ENCODE results near the gene ALLC. TPM values are rescaled to one million over a fixed set of nuclear protein-coding genes. Genes with fewer than 3 reads are reported as not detected.

Gene ALLC
- total and polyA plus RNA-seq, 9 of the 15 experiments (the other 6 are each of a cell fraction or from before 2014, with no cell fraction given) = not detected

DNA sequence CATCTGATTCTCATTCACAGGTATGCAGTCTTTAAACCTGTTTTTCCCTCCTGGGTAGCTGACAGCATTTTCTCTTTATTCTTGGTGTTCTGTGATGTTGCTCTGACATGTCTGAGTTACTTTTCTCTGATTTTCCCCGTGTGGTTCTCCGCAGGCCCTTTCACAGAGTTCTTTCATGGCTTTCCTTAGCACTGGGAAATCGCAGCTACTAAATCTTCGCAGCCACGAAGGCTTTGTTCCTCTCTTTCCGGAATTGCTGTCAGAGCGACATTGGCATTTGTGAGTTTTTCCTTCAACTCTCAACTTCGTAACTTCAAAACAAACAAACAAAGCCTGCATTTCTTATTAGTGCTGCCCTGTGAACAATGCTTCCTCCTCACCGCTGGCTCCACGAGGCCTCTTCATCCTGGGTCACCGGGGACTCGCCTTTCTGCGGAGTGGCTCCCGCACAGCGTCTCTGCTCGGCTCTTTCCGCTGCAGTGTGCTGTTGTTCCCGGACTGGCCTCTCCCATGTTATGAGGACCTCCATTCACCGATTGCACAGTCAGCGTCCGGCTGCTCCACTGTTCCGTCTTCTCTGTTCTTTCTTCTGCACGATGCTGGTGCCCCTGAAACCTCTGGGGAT, 47.0 kb upstream of the ALLC start:
- Histone ChIP-seq H3K9ac (ENCODE audit: insufficient read depth in 1 of 2, low read depth in 2 of 2, low read length in 2 of 2) (no peak overlapping the region), H3K4me2 (ENCODE audit: insufficient read depth, low read length) (no peak overlapping the region), H3K27ac (ENCODE audit: extremely low read depth, low read depth, low read length) (no peak overlapping the region), H3K9me3 (replicated peaks; ENCODE audit: control insufficient read depth, insufficient read depth, low read depth, low read length) (peaks cover 6% of the 10 kb centered on the region), H4K20me1 (replicated peaks; ENCODE audit: control insufficient read depth, insufficient read depth, low read length) (no peaks in the 10 kb centered on the region), H3K27me3 (ENCODE audit: control insufficient read depth in 2 of 2, insufficient read depth in 2 of 2, low read length in 2 of 2) (0 out of 5 replicates have a peak, but pooled peaks cover 0 to 5% of the 10 kb centered on the region in 2 experiments), H3K9me1 (ENCODE audit: control insufficient read depth, insufficient read depth, low read length) (no peaks in the 10 kb centered on the region), H3K4me1 (replicated peaks in 1 of 2; ENCODE audit: control insufficient read depth in 2 of 2, insufficient read depth in 2 of 2, low read length in 2 of 2) (peaks cover 0 to 16% of the 10 kb centered on the region in 2 experiments; a peak in 2 of 5 replicates), H3K79me2 (ENCODE audit: control insufficient read depth, insufficient read depth, low read length) (no peaks in the 10 kb centered on the region), H2AFZ (ENCODE audit: low read depth, low read length) (no peak overlapping the region), H3K4me3 (no peak overlapping the region), H3K36me3 (ENCODE audit: control insufficient read depth, insufficient read depth, low read length) (no peaks in the 10 kb centered on the region)
- ChIA-PET POLR2A (interaction anchor here (0.9 kb wide), 1 partner anchor 10 kb away, joined by 4 read pairs; no protein-coding TSS in a partner anchor), CTCF (ENCODE audit: low intra/inter-chr PET ratio) (no interaction called here)
- 55% methylated on average over 23 of the region's 23 CpGs for WGBS (ENCODE audit: insufficient coverage, low coverage, missing lambda C conversion rate)
- BruUV-seq (replicated peaks) = no TSS peak
- intact Hi-C loops (cut with micrococcal nuclease) = no loop called here
- in situ Hi-C loops (cut with MboI) = no loop called here
- FAIRE-seq = no peak
- ATAC-seq = no peak
- no peak for DNase-seq (ENCODE audit: extremely low read depth in 1 of 4, low spot score in 3 of 4)
- no peak for TF ChIP-seq BMI1 (IDR thresholded peaks at IDR 0.05; ENCODE audit: low read length)
- no peak for TF ChIP-seq SRSF7 (optimal IDR thresholded peaks at IDR 0.05; ENCODE audit: low read depth, low read length)
- TF ChIP-seq KDM1A (IDR thresholded peaks at IDR 0.05) = no peak
- TF ChIP-seq CHCHD3 (CRISPR knock-in tag; IDR thresholded peaks at IDR 0.05) = no peak
- no peak for TF ChIP-seq PRMT5 (CRISPR knock-in tag; IDR thresholded peaks at IDR 0.05)
- TF ChIP-seq RNF2 (IDR thresholded peaks at IDR 0.05) = no peak
- TF ChIP-seq ZMIZ1 (IDR thresholded peaks at IDR 0.05; ENCODE audit: low read depth in 2 of 2, low read length in 2 of 2) = no peak
- TF ChIP-seq HCFC1 (IDR thresholded peaks at IDR 0.05; ENCODE audit: low read depth, low read length) = no peak
- TF ChIP-seq NEUROD1 (IDR thresholded peaks at IDR 0.05; ENCODE audit: borderline replicate concordance, low read depth, low read length, partially characterized antibody) = no peak
- no peak for TF ChIP-seq TAF1 (IDR thresholded peaks at IDR 0.05; ENCODE audit: control insufficient read depth, extremely low read depth, insufficient read depth, low read length, severe bottlenecking)
- TF ChIP-seq TAF15 (IDR thresholded peaks at IDR 0.05; ENCODE audit: low read depth, low read length) = no peak
- no peak for TF ChIP-seq ZNF174 (CRISPR knock-in tag; IDR thresholded peaks at IDR 0.05)
- TF ChIP-seq PTBP1 (IDR thresholded peaks at IDR 0.05; ENCODE audit: low read depth, low read length) = no peak
- TF ChIP-seq ZBTB17 (CRISPR knock-in tag; IDR thresholded peaks at IDR 0.05) = no peak

All from K562 (cell line).